HG02981 (cell line): ENCODE data around the gene ACTN1.
"Not testable (repeated sequence)": the region's sequence is repeated elsewhere in the genome, so short reads cannot be mapped to it uniquely, and the experiment has no call there.

Experiments
- ATAC-seq: cut with Tn5 transposase; IDR thresholded peaks from one replicate; pipeline ENCODE4 v1.9.1; 2021; ENCODE audit warnings: mild to moderate bottlenecking, moderate library complexity; ENCODE audit not compliant: unreplicated experiment

Gene ACTN1

GRCh38 chr14:68871392-68871791, 107.7 kb downstream of the ACTN1 start:
- ATAC-seq = no peak

- ATAC-seq = no peak
Measured at GRCh38 chr14:68866991-68867533, 112.0 kb downstream of the ACTN1 start.

DNA sequence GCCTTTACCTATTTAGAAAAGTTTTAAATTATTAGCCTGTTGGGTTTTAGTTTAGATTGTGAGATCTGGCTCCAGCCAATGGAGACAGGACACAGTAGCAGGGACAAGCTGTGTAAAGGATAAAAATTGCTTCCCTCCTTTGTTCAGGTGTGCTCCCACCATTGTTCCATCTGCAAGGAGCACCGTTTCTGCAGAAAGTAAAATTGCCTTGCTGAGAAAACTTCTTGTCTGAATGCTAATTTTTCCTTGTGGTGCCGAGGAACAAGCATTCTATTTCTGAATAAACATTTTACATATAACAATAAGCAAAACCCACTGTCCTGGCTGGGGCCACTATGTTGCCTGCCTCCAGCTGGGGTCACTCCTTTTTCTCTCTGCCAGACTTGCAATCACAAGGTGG, 113.6 kb downstream of the ACTN1 start:
- ATAC-seq = no peak

DNA sequence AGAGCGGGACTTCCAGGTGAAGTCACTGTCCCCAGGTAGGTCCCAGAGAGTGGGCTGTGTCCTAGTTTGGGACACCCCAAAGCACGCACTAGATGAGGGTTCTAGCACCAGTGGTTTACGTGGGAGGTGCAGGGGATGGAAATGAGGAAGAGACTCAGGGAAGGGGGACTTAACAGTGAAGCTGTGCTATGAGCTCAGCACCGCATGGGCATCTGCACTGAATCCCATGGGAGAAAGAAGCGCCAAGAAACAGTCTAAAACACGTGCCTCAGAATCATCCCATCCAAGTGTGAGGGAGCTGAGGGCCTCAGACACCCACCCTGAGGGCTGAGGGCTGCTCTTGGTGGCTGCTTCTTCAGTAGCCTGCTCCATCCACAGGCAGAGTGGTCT, 114.7 kb downstream of the ACTN1 start:
- no peak for ATAC-seq

- ATAC-seq = no peak
Measured at GRCh38 chr14:68863610-68864360, 115.3 kb downstream of the ACTN1 start.

DNA sequence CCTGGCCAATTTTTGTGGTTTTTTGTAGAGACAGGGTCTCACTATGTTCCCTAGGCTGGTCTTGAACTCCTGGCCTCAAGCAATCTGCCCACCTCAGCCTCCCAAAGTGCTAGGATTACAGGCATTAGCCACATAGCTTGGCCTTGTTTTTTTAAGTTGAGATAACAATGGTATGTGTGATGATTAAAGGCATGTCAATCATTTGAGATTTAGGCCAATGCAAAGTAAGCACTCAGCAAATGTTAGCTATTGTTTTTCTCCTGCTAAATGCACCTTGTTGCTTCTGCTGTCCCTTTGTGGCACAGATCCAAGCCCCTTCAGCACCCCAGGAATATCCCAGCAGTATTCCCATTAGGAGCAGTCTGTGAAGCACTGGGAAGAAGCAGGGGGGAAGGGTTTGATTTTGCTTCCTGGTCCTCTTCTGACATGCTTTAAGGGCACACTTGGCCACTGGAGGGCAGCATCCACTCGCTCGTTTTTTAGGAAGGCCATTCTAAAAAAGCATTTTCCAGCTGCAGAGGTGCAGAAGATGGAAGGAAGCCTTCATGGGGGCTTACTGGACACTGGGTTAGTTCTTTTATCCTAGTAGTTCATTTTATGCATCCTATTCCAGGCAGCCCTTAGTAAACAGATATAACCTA, 116.0 kb downstream of the ACTN1 start:
- no peak for ATAC-seq

- no peak for ATAC-seq
Measured at GRCh38 chr14:68860771-68861170, 118.3 kb downstream of the ACTN1 start.

DNA sequence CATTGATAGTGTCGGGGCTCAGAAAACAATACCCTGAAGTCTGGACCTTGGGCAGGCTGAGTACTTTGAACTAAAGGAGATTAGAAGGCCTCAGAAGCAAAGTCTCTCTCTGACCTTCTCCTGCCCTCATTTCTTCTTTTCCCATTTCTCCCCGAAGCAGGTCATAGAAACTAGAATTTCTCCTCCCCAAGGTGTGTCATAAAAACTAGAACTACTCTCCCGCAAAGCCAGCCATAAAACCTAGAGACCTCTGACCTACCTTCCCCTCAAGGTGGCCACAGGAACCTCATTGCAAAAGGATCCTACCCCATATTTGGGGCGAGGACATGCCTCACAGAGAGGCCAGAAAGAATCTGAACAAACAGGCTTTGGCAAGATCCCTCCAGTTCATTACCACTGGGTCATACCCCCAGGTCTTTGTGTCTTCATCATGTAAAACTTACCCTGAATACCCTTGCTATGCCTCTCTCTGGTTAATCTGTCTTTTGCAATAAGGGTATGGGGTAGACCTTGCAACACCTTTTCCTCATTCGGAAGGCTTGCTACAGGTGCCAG, 121.5 kb downstream of the ACTN1 start:
- ATAC-seq = no peak

- ATAC-seq = no peak
Measured at GRCh38 chr14:68856572-68856971, 122.5 kb downstream of the ACTN1 start.

GRCh38 chr14:68854421-68854820, 124.7 kb downstream of the ACTN1 start:
- ATAC-seq = no peak

DNA sequence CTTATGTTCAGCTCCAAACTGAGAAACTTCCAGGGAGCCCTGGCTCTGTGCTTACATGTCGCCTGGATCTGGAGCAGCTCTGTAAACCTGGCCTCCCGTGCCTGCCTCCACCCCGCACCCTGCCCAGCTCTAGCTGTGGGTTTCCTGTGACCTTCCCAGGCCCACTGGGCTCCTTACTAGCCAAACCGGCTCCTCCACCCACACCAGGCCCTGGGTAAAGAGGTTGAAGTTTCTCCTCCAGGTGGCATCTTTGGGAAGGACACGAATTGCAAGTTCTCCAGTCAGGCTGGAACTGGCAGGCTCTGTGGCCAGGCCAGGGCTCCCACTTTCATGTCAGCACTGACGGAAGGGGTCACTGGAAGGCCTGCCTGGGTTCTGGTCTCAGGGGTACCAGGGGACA, 125.4 kb downstream of the ACTN1 start:
- ATAC-seq = no peak

- ATAC-seq = not testable (repeated sequence)
Measured at GRCh38 chr14:68852493-68852892, 126.6 kb downstream of the ACTN1 start.

DNA sequence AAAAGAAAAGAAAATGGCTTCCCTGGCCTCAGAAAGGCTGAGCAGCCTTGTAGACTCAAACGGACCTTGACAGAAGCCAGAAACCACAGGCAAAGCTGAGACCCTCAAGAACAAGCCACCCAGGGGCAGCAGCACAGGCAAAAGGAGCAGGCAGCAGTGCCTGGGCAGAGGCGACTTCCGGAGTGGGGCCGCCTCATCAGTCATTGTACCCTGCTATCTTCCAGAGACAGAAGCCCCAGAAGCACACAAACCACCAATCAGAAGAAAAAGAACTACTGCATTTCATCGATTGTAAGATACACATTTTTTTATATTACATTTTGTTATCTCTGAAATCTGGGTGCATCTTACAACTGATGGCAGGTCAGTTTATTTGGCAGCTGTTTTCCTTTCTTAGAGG, 128.0 kb downstream of the ACTN1 start:
- no peak for ATAC-seq

DNA sequence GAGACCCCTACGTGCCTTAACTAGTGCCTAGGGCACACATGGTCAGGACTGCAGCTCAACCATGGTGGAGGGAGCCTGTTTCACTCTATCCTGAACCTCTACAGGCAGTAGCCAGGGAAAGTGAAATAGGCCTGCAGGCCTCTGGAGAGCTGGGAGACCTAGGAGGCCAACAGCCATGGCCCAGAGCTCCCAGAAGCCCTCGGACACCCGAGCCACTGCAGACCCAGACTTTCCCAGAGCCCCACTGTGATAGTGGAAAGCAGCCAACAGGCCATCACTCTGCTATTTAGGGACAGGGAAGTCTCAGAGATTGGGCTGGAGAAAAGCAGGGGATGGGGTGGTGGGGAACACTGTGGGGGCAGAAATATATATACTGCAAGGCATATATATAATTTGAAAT, 129.7 kb downstream of the ACTN1 start:
- no peak for ATAC-seq

DNA sequence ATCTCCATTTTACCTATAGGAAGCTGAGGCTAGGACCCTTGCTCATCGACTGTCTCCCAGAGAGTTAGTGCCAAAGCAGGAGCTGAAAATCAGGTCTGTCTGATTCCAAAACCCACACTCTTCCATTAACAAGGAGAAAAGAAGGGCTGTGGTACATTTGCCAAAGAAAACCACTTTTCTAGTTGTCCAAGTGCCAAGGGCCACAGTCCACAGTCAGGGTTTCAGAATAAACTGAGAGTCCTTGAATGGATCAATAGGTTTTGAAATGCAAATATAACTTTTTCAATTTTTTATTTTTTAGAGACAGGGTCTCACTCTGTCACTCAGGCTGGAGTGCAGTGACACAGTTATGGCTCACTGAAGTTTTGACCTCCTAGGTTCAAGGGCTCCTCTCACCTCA, 130.8 kb downstream of the ACTN1 start:
- no peak for ATAC-seq

DNA sequence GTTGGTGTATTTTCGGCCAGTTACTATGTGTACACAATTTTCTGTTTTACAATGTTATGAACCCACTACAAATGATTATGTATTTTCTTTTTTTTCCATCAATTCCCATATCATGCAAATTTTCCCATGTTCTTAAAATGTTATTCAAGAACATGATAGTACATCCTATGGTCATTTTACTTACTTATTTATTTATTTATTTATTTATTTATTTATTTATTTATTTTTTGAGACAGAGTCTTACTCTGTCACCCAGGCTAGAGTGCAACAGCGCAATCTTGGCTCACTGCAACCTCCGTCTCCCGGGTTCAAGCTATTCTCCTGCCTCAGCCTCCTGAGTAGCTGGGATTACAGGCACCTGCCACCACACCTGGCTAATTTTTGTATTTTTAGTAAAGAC, 131.5 kb downstream of the ACTN1 start:
- ATAC-seq = not testable (repeated sequence)

DNA sequence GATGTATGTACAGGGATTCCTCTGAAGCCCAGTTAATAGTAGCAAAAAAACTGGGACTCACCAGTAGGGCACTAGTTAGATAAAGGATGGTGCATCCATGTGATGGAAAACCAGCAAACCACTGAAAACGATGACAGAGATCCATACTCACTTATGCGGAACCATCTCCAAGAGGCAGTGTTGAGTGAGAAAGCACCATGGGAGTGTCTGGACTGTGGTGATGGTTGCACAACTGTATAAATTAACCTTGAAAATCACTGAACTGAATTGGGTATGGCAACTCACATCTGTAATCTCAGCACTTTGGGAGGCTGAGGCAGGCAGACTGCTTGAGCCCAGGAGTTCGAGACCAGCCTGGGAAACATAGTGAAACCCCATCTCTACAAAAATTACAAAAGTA, 132.6 kb downstream of the ACTN1 start:
- no peak for ATAC-seq

GRCh38 chr14:68844210-68844545, 134.9 kb downstream of the ACTN1 start:
- no peak for ATAC-seq

DNA sequence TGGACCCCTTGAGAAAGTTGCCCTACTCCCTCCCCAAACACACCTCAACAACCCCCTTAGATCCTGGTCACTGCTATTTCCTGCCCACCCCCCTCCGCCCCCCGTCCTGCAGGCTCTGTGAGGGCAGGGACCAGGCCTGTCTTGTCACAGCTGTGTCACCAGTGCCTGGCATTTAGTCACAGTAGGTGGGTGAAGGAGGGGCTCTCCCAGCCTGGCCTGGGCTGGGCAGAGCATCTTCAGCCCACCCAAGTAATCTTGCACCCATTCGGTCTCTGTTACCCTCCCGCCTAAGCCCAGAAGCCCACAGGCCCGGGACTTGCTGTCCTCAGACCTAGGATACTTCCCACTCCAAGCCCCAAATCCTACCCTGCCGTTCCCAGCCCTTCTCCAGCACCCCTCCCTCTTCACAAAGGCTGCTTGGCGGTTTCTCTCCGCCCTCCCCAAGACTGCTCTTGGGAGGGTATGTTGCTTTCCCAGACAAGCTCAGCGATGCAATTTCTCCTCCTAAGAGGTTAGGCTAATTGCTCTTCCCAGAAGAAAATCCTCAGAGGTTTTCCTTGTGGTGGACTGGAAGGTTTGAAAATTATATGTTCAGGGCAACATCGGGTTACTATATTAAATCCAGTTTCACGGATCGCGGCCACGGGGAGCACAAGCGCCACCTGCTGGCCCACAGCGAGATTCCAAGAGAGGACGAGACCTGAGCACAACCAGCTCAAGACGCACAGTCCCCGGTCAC, 135.5 kb downstream of the ACTN1 start:
- ATAC-seq = peak; percentile 52

- ATAC-seq = no peak
Measured at GRCh38 chr14:68842298-68842697, 136.8 kb downstream of the ACTN1 start.

DNA sequence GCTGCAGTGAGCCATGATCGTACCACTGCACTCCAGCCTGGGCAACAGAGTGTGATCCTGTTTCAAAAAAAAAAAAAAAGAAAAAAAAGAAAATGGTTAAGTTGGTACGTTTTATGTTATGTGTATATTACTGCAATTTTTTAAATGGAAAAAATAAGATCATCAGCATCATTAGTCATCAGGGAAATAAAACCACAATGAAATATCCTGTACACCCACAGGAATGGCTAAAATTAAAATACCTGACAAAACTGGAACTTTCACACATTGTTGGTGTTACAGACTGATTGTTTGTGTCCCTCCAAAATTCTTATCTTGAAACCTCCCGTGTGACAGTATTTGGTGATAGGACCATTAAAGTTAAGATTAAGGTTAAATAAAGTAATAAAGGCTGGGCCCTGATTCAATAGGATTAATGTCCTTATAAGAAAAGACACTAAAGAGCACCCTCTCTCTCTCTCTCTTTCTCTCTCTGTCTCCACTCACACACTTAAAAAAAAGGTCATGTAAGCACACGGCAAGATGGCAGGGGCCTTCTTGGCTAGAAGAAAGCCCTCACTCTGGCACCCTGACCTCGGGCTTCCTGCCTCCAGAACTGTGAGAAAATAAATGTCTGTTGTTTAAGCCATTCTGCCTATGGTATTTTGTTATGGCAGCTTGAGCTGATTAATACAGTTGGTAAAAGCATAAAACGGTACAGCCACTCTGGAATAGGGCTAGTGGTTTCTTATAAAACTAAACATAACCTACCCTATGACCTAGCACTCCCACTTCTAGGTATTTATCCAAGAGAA, 137.9 kb downstream of the ACTN1 start:
- no peak for ATAC-seq
